IMR-90 (cell line): Measurements from ENCODE around the gene STEAP3. TPM values are rescaled to one million over a fixed set of nuclear protein-coding genes. Genes with fewer than 3 reads are reported as not detected.

ENCODE experiments used
- ATAC-seq: fragments of 200-7000 bp; cut with Tn5 transposase; 2 replicates; pipeline ENCODE4 v1.9.1; 2020; ENCODE audit warnings: low read depth, mild to moderate bottlenecking, moderate library complexity
- BruUV-seq: library from RNA; stranded (reverse); fragments of 400-500 nt; replicated peaks from 2 replicates; lab custom pipeline; 2021; lab: Mats Ljungman, UMichigan
- CTCF ChIA-PET: fragments of 300-600 bp; formaldehyde crosslinking; extraction: SDS; loops from one replicate; lab custom pipeline; 2021; ENCODE audit warnings: antibody characterized with exemption; lab: Yijun Ruan, JAX
- POLR2A ChIA-PET: fragments of 300-600 bp; sonication (Branson Sonifier 250); formaldehyde crosslinking; loops from one replicate; lab custom pipeline; 2022; ENCODE audit warnings: antibody characterized with exemption; ENCODE audit not compliant: unreplicated experiment; lab: Charles Lee
- DNase-seq: peaks from one replicate; pipeline ENCODE4 v3.0.0; 2013
- H2AFZ ChIP-seq: replicated peaks from 2 replicates; pipeline ENCODE3; 2013; ENCODE audit warnings: low read length, mild to moderate bottlenecking; ENCODE audit not compliant: poor library complexity
- H2AK5ac ChIP-seq: 2 replicates; pipeline ENCODE4 v1.6.1; 2013; ENCODE audit warnings: low read depth, low read length, inconsistent platforms
- H2AK9ac ChIP-seq: replicated peaks from 2 replicates; pipeline ENCODE3; 2013; ENCODE audit warnings: mild to moderate bottlenecking, low read depth, low read length, moderate library complexity; ENCODE audit not compliant: poor library complexity
- H2BK120ac ChIP-seq: 2 replicates; pipeline ENCODE4 v1.6.1; 2013; ENCODE audit warnings: low read depth, low read length, inconsistent platforms
- H2BK15ac ChIP-seq: 3 replicates; pipeline ENCODE4 v1.6.1; 2013; ENCODE audit warnings: low read depth, low read length, inconsistent platforms
- H2BK20ac ChIP-seq: 2 replicates; pipeline ENCODE4 v1.6.1; 2013; ENCODE audit warnings: low read depth, mild to moderate bottlenecking, inconsistent platforms, low read length, moderate library complexity
- H2BK5ac ChIP-seq: 2 replicates; pipeline ENCODE4 v1.6.1; 2013; ENCODE audit warnings: mild to moderate bottlenecking, low read depth, low read length, inconsistent platforms; ENCODE audit not compliant: poor library complexity, severe bottlenecking
- H3K14ac ChIP-seq: replicated peaks from 2 replicates; pipeline ENCODE4 v1.6.1; 2013; ENCODE audit warnings: low read depth, low read length, inconsistent platforms
- H3K18ac ChIP-seq: 2 replicates; pipeline ENCODE4 v1.6.1; 2013; ENCODE audit warnings: low read depth, low read length, control low read depth
- H3K23ac ChIP-seq: 2 replicates; pipeline ENCODE4 v1.6.1; 2013; ENCODE audit warnings: low read depth, low read length, inconsistent platforms
- H3K27ac ChIP-seq: 2 replicates; pipeline ENCODE4 v1.5.1; 2013; ENCODE audit warnings: mild to moderate bottlenecking, control low read depth, low read length; ENCODE audit not compliant: insufficient read depth
- H3K27me3 ChIP-seq: 2 replicates; pipeline ENCODE4 v1.6.1; 2013; ENCODE audit warnings: low read length; ENCODE audit not compliant: control insufficient read depth, insufficient read depth
- H3K36me3 ChIP-seq: 2 replicates; pipeline ENCODE4 v1.6.1; 2013; ENCODE audit warnings: low read length, mixed read lengths; ENCODE audit not compliant: control insufficient read depth, insufficient read depth
- H3K4ac ChIP-seq: 2 replicates; pipeline ENCODE4 v1.6.1; 2013; ENCODE audit warnings: low read depth, low read length, inconsistent platforms
- H3K4me1 ChIP-seq: 2 replicates; pipeline ENCODE4 v1.6.1; 2013; ENCODE audit warnings: low read length, mixed read lengths; ENCODE audit not compliant: control insufficient read depth, insufficient read depth
- H3K4me2 ChIP-seq: 2 replicates; pipeline ENCODE4 v1.6.1; 2013; ENCODE audit warnings: low read depth, mild to moderate bottlenecking, control low read depth, low read length, moderate library complexity
- H3K4me3 ChIP-seq: 2 replicates; pipeline ENCODE4 v1.5.1; 2013; ENCODE audit warnings: low read depth, mild to moderate bottlenecking, control low read depth, low read length, moderate library complexity; ENCODE audit not compliant: insufficient read depth
- H3K56ac ChIP-seq: 2 replicates; pipeline ENCODE4 v1.6.1; 2013; ENCODE audit warnings: low read length, inconsistent platforms; ENCODE audit not compliant: insufficient read depth; ENCODE audit errors: extremely low read depth
- H3K79me1 ChIP-seq, 2 experiments: 2 replicates each; pipeline ENCODE4 v1.6.1; 2013; ENCODE audit warnings: low read length in 2 of 2, inconsistent platforms in 1 of 2, low read depth in 1 of 2
- H3K9ac ChIP-seq: 2 replicates; pipeline ENCODE4 v1.6.1; 2013; ENCODE audit warnings: low read depth, low read length, control low read depth
- H3K9me1 ChIP-seq: 2 replicates; pipeline ENCODE4 v1.6.1; 2013; ENCODE audit warnings: low read length, inconsistent platforms; ENCODE audit not compliant: insufficient read depth
- H3K9me3 ChIP-seq: 2 replicates; pipeline ENCODE4 v1.6.1; 2013; ENCODE audit warnings: low read length; ENCODE audit not compliant: control insufficient read depth, insufficient read depth
- H4K20me1 ChIP-seq: 2 replicates; pipeline ENCODE4 v1.6.1; 2013; ENCODE audit warnings: low read length, inconsistent platforms; ENCODE audit not compliant: insufficient read depth
- H4K5ac ChIP-seq: 2 replicates; pipeline ENCODE4 v1.6.1; 2013; ENCODE audit warnings: mild to moderate bottlenecking, low read depth, low read length, control low read depth
- H4K8ac ChIP-seq, 2 experiments: 2 replicates each; pipeline ENCODE4 v1.6.1; 2013; ENCODE audit warnings: low read depth in 2 of 2, low read length in 2 of 2, control low read depth in 1 of 2, inconsistent platforms in 1 of 2
- H4K91ac ChIP-seq: 2 replicates; pipeline ENCODE4 v1.6.1; 2013; ENCODE audit warnings: low read depth, low read length, inconsistent platforms; ENCODE audit not compliant: insufficient read depth
- CEBPB ChIP-seq: IDR thresholded peaks from 2 replicates; pipeline ENCODE4 v1.6.1; 2012; ENCODE audit warnings: low read depth, low read length, improper control_type of control experiment
- MAFK ChIP-seq: IDR thresholded peaks from 2 replicates; pipeline ENCODE4 v1.6.1; 2012; ENCODE audit warnings: low read depth, low read length, improper control_type of control experiment
- MAZ ChIP-seq: IDR thresholded peaks from 2 replicates; pipeline ENCODE4 v1.6.1; 2012; ENCODE audit warnings: low read depth, mild to moderate bottlenecking, low read length, improper control_type of control experiment, moderate library complexity, borderline replicate concordance
- RAD21 ChIP-seq: IDR thresholded peaks from 2 replicates; pipeline ENCODE4 v1.6.1; 2012; ENCODE audit warnings: low read length, improper control_type of control experiment
- RCOR1 ChIP-seq: IDR thresholded peaks from 2 replicates; pipeline ENCODE4 v1.6.1; 2012; ENCODE audit warnings: mild to moderate bottlenecking, low read length, improper control_type of control experiment; ENCODE audit not compliant: insufficient replicate concordance
- SMC3 ChIP-seq: fragments of 150-350 bp; IDR thresholded peaks from 2 replicates; pipeline ENCODE4 v1.6.1; 2016; ENCODE audit warnings: low read depth, mild to moderate bottlenecking, antibody characterized with exemption, low read length, moderate library complexity
- WGBS, 2 experiments: methylation state at CpG; one replicate each; pipeline versions ENCODE4 v1.1.5 to v1.1.7; 2013; ENCODE audit warnings: missing lambda C conversion rate in 2 of 2; ENCODE audit not compliant: insufficient read length in 1 of 2; ENCODE audit errors: extremely low coverage in 2 of 2; 5-methylcytosine and 5-hydroxymethylcytosine counted together
- dilution Hi-C: fragments of 300-500 bp; cut with HindIII; formaldehyde crosslinking; loops from one replicate; pipeline ENCODE4 v1.14.3; 2018; ENCODE audit warnings: low sequenced_read_pairs; ENCODE audit not compliant: unreplicated experiment
- in situ Hi-C: fragments of 300-500 bp; cut with MboI; formaldehyde crosslinking; loops from 3 replicates; pipeline ENCODE4 v1.14.3; 2019; ENCODE audit warnings: low sequenced_read_pairs, inconsistent platforms, mixed read lengths
- intact Hi-C: fragments of 100-400 bp; cut with micrococcal nuclease; formaldehyde crosslinking; loops from 2 replicates; pipeline ENCODE4 v1.10.0; 2022
- polyA plus RNA-seq, 3 experiments: library from polyadenylated mRNA; depleted of rRNA; stranded (reverse); fragments of >200 nt; gene quantifications; 2 replicates each; pipeline ENCODE4 v1.2.3, GENCODE V29; 2012; ENCODE audit warnings: low replicate concordance in 1 of 3
- total RNA-seq: library from RNA; depleted of rRNA; stranded (reverse); fragments of >200 nt; gene quantifications from 2 replicates; pipeline ENCODE4 v1.2.3, GENCODE V29; 2012
- TF ChIP-seq, protein P1 (sequence below): fragments of 150-350 bp; IDR thresholded peaks from 2 replicates; pipeline ENCODE4 v1.6.1; 2017; ENCODE audit warnings: mild to moderate bottlenecking, antibody characterized with exemption, low read length, low read depth
- TF ChIP-seq, protein P2 (sequence below): conservative IDR thresholded peaks from 2 replicates; pipeline ENCODE4 v1.5.1; 2012; ENCODE audit warnings: mild to moderate bottlenecking, low read depth, low read length, improper control_type of control experiment
- TF ChIP-seq, protein P3 (sequence below): fragments of 150-350 bp; IDR thresholded peaks from 2 replicates; pipeline ENCODE4 v1.6.1; 2016; ENCODE audit warnings: low read depth, mild to moderate bottlenecking, low read length, moderate library complexity, borderline replicate concordance

STEAP3 gene
- total and polyA plus RNA-seq, 2 of the 4 experiments (the other 2 are of a cell fraction): 19.4 to 43.9 TPM

DNA sequence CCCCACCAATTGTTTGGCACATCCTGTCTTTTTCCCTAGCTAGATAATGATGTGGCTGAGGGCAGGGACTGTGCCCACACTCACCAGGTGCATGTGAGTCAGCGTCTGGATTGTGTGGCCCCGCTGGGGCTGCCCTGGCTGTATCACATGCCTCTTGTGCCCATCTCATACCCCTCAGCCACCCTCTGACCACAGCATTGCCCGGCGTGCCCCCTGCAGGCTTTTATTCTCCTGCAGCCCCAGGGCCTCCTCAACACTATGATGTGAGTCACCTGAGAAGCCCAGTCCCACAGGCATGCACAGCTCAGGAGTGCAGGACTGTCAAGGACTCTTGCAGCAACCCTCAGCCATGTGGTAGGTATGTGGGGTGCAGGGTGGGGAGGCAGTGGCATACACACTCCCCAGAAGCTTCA, 14.8 kb upstream of the STEAP3 start:
- Histone ChIP-seq H3K18ac (no peak overlapping the region), H3K4me3 (no peak overlapping the region), H3K36me3 (no peaks in the 10 kb centered on the region), H3K9ac (no peak overlapping the region), H3K9me3 (no peaks in the 10 kb centered on the region), H2BK120ac (no peak overlapping the region), H3K79me1 (no peaks in the 10 kb centered on the region), H3K27me3 (peaks cover 31% of the 10 kb centered on the region), H2BK20ac (no peak overlapping the region), H3K14ac (no peak overlapping the region), H4K91ac (no peak overlapping the region), H3K4ac (no peak overlapping the region), H2BK15ac (no peak overlapping the region), H3K4me2 (no peak overlapping the region), H3K23ac (no peak overlapping the region), H2AK5ac (no peak overlapping the region), H4K20me1 (no peaks in the 10 kb centered on the region), H4K5ac (no peak overlapping the region), H2AFZ (peak overlapping the region; percentile 37), H3K9me1 (no peaks in the 10 kb centered on the region), H2AK9ac (no peak overlapping the region), H3K56ac (no peak overlapping the region), H3K4me1 (no peaks in the 10 kb centered on the region), H4K8ac (no peak overlapping the region), H2BK5ac (no peak overlapping the region), H3K27ac (no peak overlapping the region)
- TF ChIP-seq MAZ: no peak
- no peak for TF ChIP-seq RCOR1
- TF ChIP-seq, protein P1, sequence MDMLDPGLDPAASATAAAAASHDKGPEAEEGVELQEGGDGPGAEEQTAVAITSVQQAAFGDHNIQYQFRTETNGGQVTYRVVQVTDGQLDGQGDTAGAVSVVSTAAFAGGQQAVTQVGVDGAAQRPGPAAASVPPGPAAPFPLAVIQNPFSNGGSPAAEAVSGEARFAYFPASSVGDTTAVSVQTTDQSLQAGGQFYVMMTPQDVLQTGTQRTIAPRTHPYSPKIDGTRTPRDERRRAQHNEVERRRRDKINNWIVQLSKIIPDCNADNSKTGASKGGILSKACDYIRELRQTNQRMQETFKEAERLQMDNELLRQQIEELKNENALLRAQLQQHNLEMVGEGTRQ: no peak
- TF ChIP-seq, protein P2, sequence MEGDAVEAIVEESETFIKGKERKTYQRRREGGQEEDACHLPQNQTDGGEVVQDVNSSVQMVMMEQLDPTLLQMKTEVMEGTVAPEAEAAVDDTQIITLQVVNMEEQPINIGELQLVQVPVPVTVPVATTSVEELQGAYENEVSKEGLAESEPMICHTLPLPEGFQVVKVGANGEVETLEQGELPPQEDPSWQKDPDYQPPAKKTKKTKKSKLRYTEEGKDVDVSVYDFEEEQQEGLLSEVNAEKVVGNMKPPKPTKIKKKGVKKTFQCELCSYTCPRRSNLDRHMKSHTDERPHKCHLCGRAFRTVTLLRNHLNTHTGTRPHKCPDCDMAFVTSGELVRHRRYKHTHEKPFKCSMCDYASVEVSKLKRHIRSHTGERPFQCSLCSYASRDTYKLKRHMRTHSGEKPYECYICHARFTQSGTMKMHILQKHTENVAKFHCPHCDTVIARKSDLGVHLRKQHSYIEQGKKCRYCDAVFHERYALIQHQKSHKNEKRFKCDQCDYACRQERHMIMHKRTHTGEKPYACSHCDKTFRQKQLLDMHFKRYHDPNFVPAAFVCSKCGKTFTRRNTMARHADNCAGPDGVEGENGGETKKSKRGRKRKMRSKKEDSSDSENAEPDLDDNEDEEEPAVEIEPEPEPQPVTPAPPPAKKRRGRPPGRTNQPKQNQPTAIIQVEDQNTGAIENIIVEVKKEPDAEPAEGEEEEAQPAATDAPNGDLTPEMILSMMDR: no peak
- TF ChIP-seq MAFK: no peak
- TF ChIP-seq RAD21: no peak
- no peak for TF ChIP-seq SMC3
- TF ChIP-seq, protein P3, sequence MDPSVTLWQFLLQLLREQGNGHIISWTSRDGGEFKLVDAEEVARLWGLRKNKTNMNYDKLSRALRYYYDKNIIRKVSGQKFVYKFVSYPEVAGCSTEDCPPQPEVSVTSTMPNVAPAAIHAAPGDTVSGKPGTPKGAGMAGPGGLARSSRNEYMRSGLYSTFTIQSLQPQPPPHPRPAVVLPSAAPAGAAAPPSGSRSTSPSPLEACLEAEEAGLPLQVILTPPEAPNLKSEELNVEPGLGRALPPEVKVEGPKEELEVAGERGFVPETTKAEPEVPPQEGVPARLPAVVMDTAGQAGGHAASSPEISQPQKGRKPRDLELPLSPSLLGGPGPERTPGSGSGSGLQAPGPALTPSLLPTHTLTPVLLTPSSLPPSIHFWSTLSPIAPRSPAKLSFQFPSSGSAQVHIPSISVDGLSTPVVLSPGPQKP: no peak
- no peak for TF ChIP-seq CEBPB
- in situ Hi-C loops: no loop called here
- CTCF ChIA-PET: interaction anchor here (0.6 kb wide), 1 partner anchor 61 kb away, joined by 6 read pairs; no protein-coding TSS in a partner anchor
- POLR2A ChIA-PET: interaction anchor here (1.0 kb wide), 1 partner anchor 10 kb away, joined by 4 read pairs; no protein-coding TSS in a partner anchor
- no TSS peak for BruUV-seq
- ATAC-seq (no peak), DNase-seq (no peak)
- dilution Hi-C loops: no loop called here
- intact Hi-C loops: no loop called here
- WGBS, 2 experiments: no CpG with 5 or more reads among the region's 4 CpGs
